ENCODE results near the gene SPPL3. TPM values are rescaled to one million over a fixed set of nuclear protein-coding genes. Genes with fewer than 3 reads are reported as not detected.

Gene SPPL3
- total and polyA plus RNA-seq, 8 donors, result 44.5 to 76.2 (median 68.1) TPM

GRCh38 chr12:120885521-120885920, 18.6 kb downstream of the SPPL3 start:
- Histone ChIP-seq H3K27me3 (no peaks in the 10 kb centered on the region), H3K27ac (no peak overlapping the region), H3K9me3 (no peaks in the 10 kb centered on the region), H3K4me3 (no peak overlapping the region), H3K4me1 (peaks cover 0 to 13% of the 10 kb centered on the region in 2 donors), H3K36me3 (no peaks in the 10 kb centered on the region)
- DNase-seq (no peak), ATAC-seq (no peak)
- TF ChIP-seq, protein P1, sequence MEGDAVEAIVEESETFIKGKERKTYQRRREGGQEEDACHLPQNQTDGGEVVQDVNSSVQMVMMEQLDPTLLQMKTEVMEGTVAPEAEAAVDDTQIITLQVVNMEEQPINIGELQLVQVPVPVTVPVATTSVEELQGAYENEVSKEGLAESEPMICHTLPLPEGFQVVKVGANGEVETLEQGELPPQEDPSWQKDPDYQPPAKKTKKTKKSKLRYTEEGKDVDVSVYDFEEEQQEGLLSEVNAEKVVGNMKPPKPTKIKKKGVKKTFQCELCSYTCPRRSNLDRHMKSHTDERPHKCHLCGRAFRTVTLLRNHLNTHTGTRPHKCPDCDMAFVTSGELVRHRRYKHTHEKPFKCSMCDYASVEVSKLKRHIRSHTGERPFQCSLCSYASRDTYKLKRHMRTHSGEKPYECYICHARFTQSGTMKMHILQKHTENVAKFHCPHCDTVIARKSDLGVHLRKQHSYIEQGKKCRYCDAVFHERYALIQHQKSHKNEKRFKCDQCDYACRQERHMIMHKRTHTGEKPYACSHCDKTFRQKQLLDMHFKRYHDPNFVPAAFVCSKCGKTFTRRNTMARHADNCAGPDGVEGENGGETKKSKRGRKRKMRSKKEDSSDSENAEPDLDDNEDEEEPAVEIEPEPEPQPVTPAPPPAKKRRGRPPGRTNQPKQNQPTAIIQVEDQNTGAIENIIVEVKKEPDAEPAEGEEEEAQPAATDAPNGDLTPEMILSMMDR (IDR thresholded peaks at IDR 0.05), result no peak
- intact Hi-C loops (cut with DNase I), result no loop called here

DNA sequence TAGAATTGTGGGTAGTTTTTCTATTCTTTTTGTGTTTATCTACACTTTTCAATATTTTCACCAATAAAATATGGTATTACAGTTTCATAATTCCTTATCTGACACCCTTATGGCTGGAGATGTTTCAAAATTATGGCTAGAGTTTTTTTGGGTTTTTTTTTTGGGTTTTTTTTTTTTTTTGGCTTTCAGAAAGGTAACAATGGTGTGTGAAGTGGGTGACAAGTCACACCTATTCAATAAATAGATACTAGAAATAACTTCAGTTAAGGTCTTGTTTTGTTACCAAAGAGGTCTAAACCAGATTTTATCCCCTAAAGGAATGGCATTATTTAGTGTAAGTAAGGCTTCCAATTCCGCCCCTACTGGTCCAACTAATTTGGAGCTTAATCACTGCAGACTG, 19.5 kb downstream of the SPPL3 start:
- H3K4me3 ChIP-seq, result no peak overlapping the region
- no peak overlapping the region for H3K27ac ChIP-seq
- H3K9me3 ChIP-seq, result no peaks in the 10 kb centered on the region
- TF ChIP-seq, protein P1 (IDR thresholded peaks at IDR 0.05), result no peak
- H3K4me1 ChIP-seq, result peaks cover 2 to 20% of the 10 kb centered on the region in 2 donors
- intact Hi-C loops (cut with DNase I), result no loop called here
- ATAC-seq (no peak), DNase-seq (no peak)
- H3K27me3 ChIP-seq, result no peaks in the 10 kb centered on the region
- H3K36me3 ChIP-seq, result no peaks in the 10 kb centered on the region

DNA sequence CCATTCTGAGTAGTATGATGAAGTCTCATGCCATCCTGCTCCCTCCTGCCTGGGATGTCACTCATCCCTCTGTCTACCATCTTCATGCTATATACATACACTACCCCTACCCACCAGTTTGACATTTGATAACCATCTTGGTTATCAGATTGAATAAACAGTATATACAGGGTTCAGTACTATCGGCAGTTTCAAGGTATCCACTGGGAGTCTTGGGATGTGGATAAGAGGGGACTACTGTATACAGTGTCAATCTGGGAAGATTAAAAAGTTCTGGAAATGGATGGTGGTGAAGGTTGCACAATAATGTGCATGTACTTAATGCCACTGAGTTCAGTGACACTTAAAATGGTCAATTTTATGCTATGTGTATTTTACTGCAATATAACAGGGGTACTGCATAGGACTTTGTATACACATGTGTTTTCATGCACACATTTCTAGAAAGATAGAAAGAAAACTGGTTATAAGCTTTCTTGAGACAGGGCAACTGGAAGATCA, 22.1 kb downstream of the SPPL3 start:
- ATAC-seq (no peak), DNase-seq (no peak)
- H3K36me3 ChIP-seq, result no peaks in the 10 kb centered on the region
- H3K27me3 ChIP-seq, result no peaks in the 10 kb centered on the region
- no peak overlapping the region for H3K27ac ChIP-seq
- H3K9me3 ChIP-seq, result no peaks in the 10 kb centered on the region
- TF ChIP-seq, protein P1 (IDR thresholded peaks at IDR 0.05), result no peak
- no peak overlapping the region for H3K4me3 ChIP-seq
- intact Hi-C loops (cut with DNase I), result no loop called here
- peaks cover 3 to 24% of the 10 kb centered on the region in 2 donors for H3K4me1 ChIP-seq

GRCh38 chr12:120879718-120880300, 24.3 kb downstream of the SPPL3 start:
- H3K4me3 ChIP-seq, result no peak overlapping the region
- peak; percentile 90 for ATAC-seq
- intact Hi-C loops (cut with DNase I), result no loop called here
- H3K4me1 ChIP-seq, result peaks cover 3 to 17% of the 10 kb centered on the region in 2 donors
- TF ChIP-seq, protein P1 (IDR thresholded peaks at IDR 0.05), result no peak
- no peaks in the 10 kb centered on the region for H3K27me3 ChIP-seq
- no peak for DNase-seq
- H3K9me3 ChIP-seq, result no peaks in the 10 kb centered on the region
- no peak overlapping the region for H3K27ac ChIP-seq
- H3K36me3 ChIP-seq, result no peaks in the 10 kb centered on the region

GRCh38 chr12:120879102-120879501, 25.1 kb downstream of the SPPL3 start:
- H3K36me3 ChIP-seq, result no peaks in the 10 kb centered on the region
- peak; percentile 84 for ATAC-seq
- no peaks in the 10 kb centered on the region for H3K27me3 ChIP-seq
- intact Hi-C loops (cut with DNase I), result no loop called here
- no peaks in the 10 kb centered on the region for H3K9me3 ChIP-seq
- no peak overlapping the region for H3K27ac ChIP-seq
- peaks cover 3 to 24% of the 10 kb centered on the region in 2 donors for H3K4me1 ChIP-seq
- TF ChIP-seq, protein P1 (IDR thresholded peaks at IDR 0.05), result no peak
- no peak overlapping the region for H3K4me3 ChIP-seq
- no peak for DNase-seq
